ENCODE results near the gene SEPTIN6.

Gene SEPTIN6

GRCh38 chrX:119646515-119646914 is 46.5 kb downstream of the SEPTIN6 start:
- Histone ChIP-seq H3K4me3 (ENCODE audit: low read length) (no peak overlapping the region), H3K4me1 (ENCODE audit: control insufficient read depth, insufficient read depth, low read length) (no peaks in the 10 kb centered on the region), H3K9ac (ENCODE audit: low read length) (no peak overlapping the region), H3K36me3 (ENCODE audit: control insufficient read depth, insufficient read depth, low read length, severe bottlenecking) (no peaks in the 10 kb centered on the region), H3K27me3 (replicated peaks; ENCODE audit: control insufficient read depth, insufficient read depth, low read length) (peaks cover 13% of the 10 kb centered on the region), H3K9me3 (ENCODE audit: control insufficient read depth, low read length) (no peaks in the 10 kb centered on the region)
- DNase-seq (ENCODE audit: low read depth), result no peak

GRCh38 chrX:119643696-119644095 is 49.3 kb downstream of the SEPTIN6 start:
- Histone ChIP-seq H3K4me1 (ENCODE audit: control insufficient read depth, insufficient read depth, low read length) (no peaks in the 10 kb centered on the region), H3K36me3 (ENCODE audit: control insufficient read depth, insufficient read depth, low read length, severe bottlenecking) (no peaks in the 10 kb centered on the region), H3K4me3 (ENCODE audit: low read length) (no peak overlapping the region), H3K9ac (ENCODE audit: low read length) (no peak overlapping the region), H3K27me3 (replicated peaks; ENCODE audit: control insufficient read depth, insufficient read depth, low read length) (peaks cover 23% of the 10 kb centered on the region), H3K9me3 (ENCODE audit: control insufficient read depth, low read length) (no peaks in the 10 kb centered on the region)
- no peak for DNase-seq (ENCODE audit: low read depth)
